Suppressor macrophage treated with lipopolysaccharide for 4 hours (primary cell): ENCODE results near the gene CRACR2B.

ENCODE experiments used
- DNase-seq: peaks from one replicate; pipeline ENCODE4 v3.0.0-alpha.2; 2020

CRACR2B gene

GRCh38 chr11:855330-855674 lies 27.6 kb downstream of the CRACR2B start:
- DNase-seq, result no peak

- no peak for DNase-seq
These were observed 28.1 kb downstream of the CRACR2B start for GRCh38 chr11:855796-856195.

DNA sequence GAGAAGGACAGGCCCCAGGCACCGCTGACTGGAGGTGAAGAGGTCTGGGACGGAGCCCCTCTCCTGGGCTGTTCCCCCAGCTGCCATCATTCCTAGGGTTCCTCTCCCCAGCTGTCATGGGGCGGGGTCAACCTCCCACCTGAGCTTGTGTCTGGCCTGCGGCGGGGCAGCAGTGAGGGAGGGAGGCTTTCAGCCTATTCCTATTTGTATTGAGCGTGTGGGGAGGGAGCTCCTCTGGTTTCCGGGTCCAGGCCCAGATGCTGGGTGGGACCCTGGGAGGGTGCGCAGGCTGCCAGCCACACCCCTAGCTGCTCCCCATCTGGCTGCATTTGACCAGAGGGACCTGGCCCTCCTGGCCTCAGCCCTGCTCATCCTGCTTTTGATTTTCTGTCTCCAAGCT lies 28.7 kb downstream of the CRACR2B start:
- no peak for DNase-seq

DNA sequence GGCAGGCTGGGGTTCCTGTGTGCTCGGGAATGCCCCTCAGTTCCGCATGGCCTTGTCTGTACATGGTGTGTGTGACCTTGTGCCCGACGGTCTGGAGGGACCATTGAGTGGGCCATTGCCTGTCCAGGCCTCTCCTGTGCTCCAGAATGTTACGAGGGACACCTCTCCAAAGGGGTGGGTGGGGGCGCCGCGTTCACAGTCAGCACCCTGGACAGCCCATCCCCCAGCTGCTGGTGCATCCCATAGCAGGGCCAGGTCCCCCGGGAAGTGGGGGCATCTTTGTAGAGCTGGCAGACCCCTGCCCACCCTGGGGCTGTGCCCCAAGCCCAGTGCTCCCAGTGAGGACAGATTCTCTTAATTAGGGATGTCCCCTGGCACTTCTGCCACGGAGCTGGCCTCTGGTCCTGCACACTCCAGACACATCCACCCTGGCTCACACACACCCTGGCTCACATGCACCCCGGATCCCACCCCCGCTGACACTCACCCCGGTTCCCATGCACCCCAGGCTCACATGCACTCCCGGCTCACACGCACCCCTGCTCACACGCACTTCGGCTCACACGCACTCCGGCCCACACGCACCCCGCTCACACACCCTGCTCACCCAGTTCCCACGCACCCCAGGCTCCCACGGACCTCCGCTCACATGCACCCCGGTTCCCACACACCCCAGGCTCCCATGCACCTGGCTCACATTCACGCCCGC lies 30.5 kb downstream of the CRACR2B start:
- no peak for DNase-seq

GRCh38 chr11:858762-859339 lies 31.1 kb downstream of the CRACR2B start:
- no peak for DNase-seq

DNA sequence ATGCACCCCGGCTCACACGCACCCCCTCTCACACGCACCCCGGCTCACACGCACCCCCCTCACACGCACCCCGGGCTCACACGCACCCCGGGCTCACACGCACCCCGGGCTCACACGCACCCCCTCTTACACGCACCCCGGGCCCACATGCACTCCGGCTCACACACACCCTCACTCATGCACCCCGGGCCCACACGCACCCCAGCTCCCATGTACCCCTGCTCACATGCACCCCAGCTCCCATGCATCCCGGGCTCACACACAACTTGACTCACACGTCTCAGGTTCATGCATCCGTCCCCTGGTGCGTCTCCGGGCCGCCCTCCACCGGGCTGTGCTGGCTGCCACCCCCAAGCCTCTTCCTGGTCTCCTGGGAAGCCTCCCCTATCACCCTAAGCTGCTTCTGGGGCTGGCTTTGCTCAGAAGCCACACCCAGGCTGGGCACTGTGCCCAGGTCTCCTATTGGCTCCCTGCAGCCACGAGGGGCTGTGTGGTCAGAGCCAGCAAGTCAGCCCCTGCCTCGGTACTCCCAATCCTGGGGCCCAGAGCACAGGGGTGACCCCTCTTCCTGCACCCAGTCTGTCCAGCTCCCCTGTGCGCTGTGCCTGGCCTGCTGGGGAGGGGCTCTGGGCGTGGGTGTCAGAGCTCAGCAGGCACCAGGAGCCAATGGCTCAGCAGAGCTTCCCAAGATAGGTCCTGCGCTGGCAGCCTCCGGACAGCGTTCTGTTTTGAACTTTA lies 31.8 kb downstream of the CRACR2B start:
- DNase-seq, result no peak

- no peak for DNase-seq
These were observed 32.8 kb downstream of the CRACR2B start for GRCh38 chr11:860234-861104.

GRCh38 chr11:861105-861479 lies 33.4 kb downstream of the CRACR2B start:
- no peak for DNase-seq

GRCh38 chr11:862081-862661 lies 34.5 kb downstream of the CRACR2B start:
- DNase-seq, result no peak

GRCh38 chr11:862696-863022 lies 34.9 kb downstream of the CRACR2B start:
- no peak for DNase-seq

- DNase-seq, result no peak
These were observed 35.5 kb downstream of the CRACR2B start for GRCh38 chr11:863023-863909.

DNA sequence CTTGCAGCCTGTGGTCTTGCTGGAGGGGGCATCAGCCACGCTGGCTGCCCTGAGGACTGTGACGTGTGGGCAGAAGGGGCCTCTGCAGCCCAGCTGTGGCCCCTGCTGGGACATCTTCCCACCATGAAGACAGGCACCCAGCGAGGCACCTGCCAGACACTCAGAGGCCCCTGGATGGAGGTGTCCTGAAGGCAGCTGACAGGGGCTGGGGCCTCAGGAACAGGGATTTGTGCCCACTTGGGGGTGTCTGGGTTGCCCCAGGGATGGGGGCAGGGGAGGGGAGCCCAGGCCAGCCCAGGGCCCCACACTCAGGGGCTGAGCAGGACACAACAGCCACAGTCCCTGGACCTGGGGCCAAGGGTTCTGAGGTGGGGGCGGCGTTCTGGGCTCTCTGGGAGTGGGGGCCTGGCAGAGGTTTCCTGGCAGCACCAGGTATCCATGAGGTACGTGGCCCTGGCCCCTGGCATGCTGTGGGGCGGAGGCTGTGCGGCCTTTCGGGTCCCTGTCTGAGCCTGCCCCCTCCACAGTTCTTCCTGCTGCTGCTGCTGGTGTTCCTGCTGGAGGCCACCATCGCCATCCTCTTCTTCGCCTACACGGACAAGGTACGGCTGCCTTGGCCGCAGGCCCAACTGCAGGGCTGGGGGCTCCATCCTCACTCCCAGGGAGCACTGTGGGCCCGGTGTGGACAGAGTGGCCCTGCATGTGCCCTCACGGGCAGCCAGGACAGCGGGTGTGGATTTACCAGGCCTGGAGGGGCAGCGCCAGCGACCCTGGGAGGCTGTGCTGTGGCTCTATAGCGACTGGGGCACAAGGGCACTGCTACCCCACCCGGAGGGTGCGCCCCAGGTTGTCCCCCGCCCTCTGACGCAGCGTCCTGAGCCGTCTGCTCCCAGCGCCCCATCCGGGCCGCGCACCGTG lies 36.5 kb downstream of the CRACR2B start:
- DNase-seq, result no peak

DNA sequence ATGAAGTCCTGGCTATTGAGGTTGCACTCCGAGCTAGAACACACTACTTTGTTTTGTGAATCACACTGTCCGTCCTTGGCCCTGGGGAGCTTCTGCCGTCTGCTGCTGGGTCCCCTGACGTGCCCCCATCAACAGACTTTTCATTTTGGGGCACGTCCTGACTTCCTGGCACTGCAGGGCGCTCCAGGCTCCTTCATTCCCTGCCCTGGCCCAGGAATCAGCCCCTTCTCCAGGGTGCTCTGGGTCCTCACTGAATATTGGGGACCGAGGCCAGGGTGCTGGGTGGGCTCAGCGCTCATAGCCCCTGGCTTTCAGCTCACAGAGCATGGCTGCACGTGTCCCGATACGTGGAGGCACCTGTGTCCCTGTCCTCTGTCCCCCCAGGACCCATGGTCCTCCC lies 37.2 kb downstream of the CRACR2B start:
- DNase-seq, result no peak

GRCh38 chr11:865462-866430 lies 38.0 kb downstream of the CRACR2B start:
- no peak for DNase-seq

DNA sequence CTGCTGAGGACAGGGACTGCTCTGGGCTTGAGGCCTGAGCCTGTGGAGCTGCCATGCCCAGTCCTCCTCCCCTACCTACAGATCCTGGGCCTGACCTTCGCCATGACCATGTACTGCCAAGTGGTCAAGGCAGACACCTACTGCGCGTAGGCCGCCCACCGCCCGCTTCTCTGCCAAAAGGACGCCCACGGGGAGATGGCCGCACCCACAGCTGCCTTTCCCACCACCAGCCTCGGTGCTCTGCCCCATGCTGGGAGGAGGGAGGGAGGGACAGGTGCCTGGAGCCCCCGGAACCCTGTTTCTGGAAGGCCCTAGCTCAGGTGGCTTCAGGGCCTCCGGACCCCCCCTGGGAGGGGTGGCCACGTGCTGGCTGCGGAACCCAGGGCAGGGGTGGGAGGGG lies 38.8 kb downstream of the CRACR2B start:
- no peak for DNase-seq

- DNase-seq, result no peak
These were observed 40.2 kb downstream of the CRACR2B start for GRCh38 chr11:867856-868358.

- DNase-seq, result no peak
These were observed 40.7 kb downstream of the CRACR2B start for GRCh38 chr11:868394-868793.

GRCh38 chr11:868802-869201 lies 41.1 kb downstream of the CRACR2B start:
- DNase-seq, result no peak

GRCh38 chr11:869399-870126 lies 41.8 kb downstream of the CRACR2B start:
- DNase-seq, result no peak
